BLaER1 treated with 17β-estradiol and CSF1 and Interleukin-3, amounts not matched to agents 10 nM and 100 nM (cell line): ENCODE results near the gene ANKRD52.
"Not testable (repeated sequence)": the region's sequence is repeated elsewhere in the genome, so short reads cannot be mapped to it uniquely, and the experiment has no call there.

ENCODE experiments used
- H3K27ac ChIP-seq, 11 experiments: shearing (Covaris generic); formaldehyde crosslinking; 2 replicates each; pipeline ENCODE4 v1.8.1; 2022
- H3K27me3 ChIP-seq, 11 experiments: shearing (Covaris generic); formaldehyde crosslinking; 2 replicates each; pipeline ENCODE4 v1.8.1; 2022
- H3K36me3 ChIP-seq, 11 experiments: shearing (Covaris generic); formaldehyde crosslinking; 2 replicates each; pipeline ENCODE4 v1.8.1; 2022
- H3K4me1 ChIP-seq, 10 experiments: shearing (Covaris generic); formaldehyde crosslinking; 2 replicates each; pipeline ENCODE4 v1.8.1; 2022
- H3K4me2 ChIP-seq, 11 experiments: shearing (Covaris generic); formaldehyde crosslinking; 2 replicates each; pipeline ENCODE4 v1.8.1; 2022
- H3K4me3 ChIP-seq, 10 experiments: shearing (Covaris generic); formaldehyde crosslinking; 2 replicates each; pipeline ENCODE4 v1.8.1; 2022
- H3K9ac ChIP-seq, 11 experiments: shearing (Covaris generic); formaldehyde crosslinking; 2 replicates each; pipeline ENCODE4 v1.8.1; 2022
- H3K9me3 ChIP-seq, 11 experiments: shearing (Covaris generic); formaldehyde crosslinking; replicated peaks in 1 of 11; 2 replicates each; pipeline ENCODE4 v1.8.1; 2022
- H4K20me1 ChIP-seq, 11 experiments: shearing (Covaris generic); formaldehyde crosslinking; 2 replicates each; pipeline ENCODE4 v1.8.1; 2022
- Cebpa-rat ChIP-seq, 11 experiments: shearing (Covaris generic); IDR thresholded peaks; 2 replicates each; pipeline ENCODE4 v1.8.1; 2022

ANKRD52 gene

GRCh38 chr12:56198836-56199235 is 59.3 kb downstream of the ANKRD52 start:
- H3K4me1 ChIP-seq = no peaks in the 10 kb centered on the region
- no peaks in the 10 kb centered on the region for H3K27me3 ChIP-seq
- no peak for TF ChIP-seq Cebpa-rat (IDR thresholded peaks at IDR 0.05)
- no peak overlapping the region for H3K27ac ChIP-seq
- H3K9me3 ChIP-seq = no peaks in the 10 kb centered on the region
- no peak overlapping the region for H3K4me3 ChIP-seq
- no peak overlapping the region for H3K9ac ChIP-seq
- no peak overlapping the region for H3K4me2 ChIP-seq
- H4K20me1 ChIP-seq = no peaks in the 10 kb centered on the region
- peaks cover 0 to 1% (median 0%) of the 10 kb centered on the region in 11 experiments; a peak in 5 of 22 replicates for H3K36me3 ChIP-seq

GRCh38 chr12:56197921-56198635 is 60.1 kb downstream of the ANKRD52 start:
- no peak for TF ChIP-seq Cebpa-rat (IDR thresholded peaks at IDR 0.05)
- H3K9ac ChIP-seq = no peak overlapping the region
- H3K27ac ChIP-seq = no peak overlapping the region
- no peaks in the 10 kb centered on the region for H3K27me3 ChIP-seq
- H4K20me1 ChIP-seq = no peaks in the 10 kb centered on the region
- no peaks in the 10 kb centered on the region for H3K9me3 ChIP-seq
- no peaks in the 10 kb centered on the region; a peak in 1 of 22 replicates for H3K36me3 ChIP-seq
- no peak overlapping the region for H3K4me3 ChIP-seq
- no peaks in the 10 kb centered on the region for H3K4me1 ChIP-seq
- H3K4me2 ChIP-seq = no peak overlapping the region

DNA sequence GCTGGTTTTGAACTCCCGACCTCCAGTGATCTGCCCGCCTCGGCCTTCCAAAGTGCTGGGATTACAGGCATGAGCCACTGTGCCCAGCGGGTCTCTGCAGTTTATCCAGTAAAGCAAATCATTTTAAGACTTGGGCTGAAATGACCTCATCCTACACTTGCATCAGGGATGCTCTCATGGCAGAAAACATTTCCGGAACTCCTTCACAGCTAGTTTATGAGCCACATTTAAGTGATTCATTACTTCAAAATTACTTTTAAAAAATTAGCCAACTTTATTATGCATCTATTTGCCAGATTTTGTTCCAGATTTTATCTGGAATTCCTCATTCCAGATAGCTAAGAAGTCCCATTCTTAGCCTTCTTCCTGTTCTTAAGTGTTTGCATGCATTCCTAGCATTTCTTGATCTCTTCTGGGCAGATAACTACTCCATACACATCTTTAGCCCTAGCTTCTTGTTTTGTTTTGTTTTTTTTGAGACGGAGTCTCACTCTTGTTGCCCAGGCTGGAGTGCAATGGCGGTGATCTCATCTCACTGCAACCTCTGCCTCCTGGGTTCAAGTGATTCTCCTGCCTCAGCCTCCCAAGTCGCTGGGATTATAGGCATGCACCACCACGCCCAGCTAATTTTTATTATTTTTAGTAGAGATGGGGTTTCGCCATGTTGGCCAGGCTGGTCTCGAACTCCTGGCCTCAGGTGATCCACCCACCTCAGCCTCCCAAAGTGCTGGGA is 61.2 kb downstream of the ANKRD52 start:
- H4K20me1 ChIP-seq, H3K4me1 ChIP-seq, H3K27ac ChIP-seq, H3K9me3 ChIP-seq, H3K4me3 ChIP-seq, H3K4me2 ChIP-seq, H3K36me3 ChIP-seq, H3K9ac ChIP-seq, H3K27me3 ChIP-seq: not testable (repeated sequence)

- H3K27ac ChIP-seq = peak overlapping the region in 3 of 11 experiments; percentile 5 to 18 (median 15); a peak in 1 of 22 replicates
- TF ChIP-seq Cebpa-rat (IDR thresholded peaks at IDR 0.05) = no peak
- H3K4me2 ChIP-seq = no peak overlapping the region
Observed at GRCh38 chr12:56193025-56193578, 65.1 kb downstream of the ANKRD52 start.

GRCh38 chr12:56192582-56192981 is 65.6 kb downstream of the ANKRD52 start:
- Histone ChIP-seq H3K27me3 (no peaks in the 10 kb centered on the region), H3K9ac (no peak overlapping the region), H4K20me1 (peaks cover 3 to 12% (median 6%) of the 10 kb centered on the region in 11 experiments; a peak in 12 of 22 replicates), H3K4me1 (peaks cover 13 to 25% (median 16%) of the 10 kb centered on the region in 10 experiments), H3K4me3 (no peak overlapping the region), H3K27ac (no peak overlapping the region), H3K36me3 (peaks cover 0 to under 1% (median 0%) of the 10 kb centered on the region in 11 experiments; a peak in 1 of 22 replicates), H3K4me2 (no peak overlapping the region), H3K9me3 (no peaks in the 10 kb centered on the region)
- no peak for TF ChIP-seq Cebpa-rat (IDR thresholded peaks at IDR 0.05)

More at GRCh38 chr12:56193025-56193578, 65.1 kb downstream of the ANKRD52 start:
- Histone ChIP-seq H3K4me3 (no peak overlapping the region), H3K9ac (no peak overlapping the region), H3K9me3 (no peaks in the 10 kb centered on the region), H3K4me1 (peaks cover 8 to 20% (median 10%) of the 10 kb centered on the region in 10 experiments; a peak in 19 of 20 replicates), H4K20me1 (peaks cover 0 to 7% (median 1%) of the 10 kb centered on the region in 11 experiments; a peak in 8 of 22 replicates), H3K36me3 (no peaks in the 10 kb centered on the region), H3K27me3 (no peaks in the 10 kb centered on the region)

DNA sequence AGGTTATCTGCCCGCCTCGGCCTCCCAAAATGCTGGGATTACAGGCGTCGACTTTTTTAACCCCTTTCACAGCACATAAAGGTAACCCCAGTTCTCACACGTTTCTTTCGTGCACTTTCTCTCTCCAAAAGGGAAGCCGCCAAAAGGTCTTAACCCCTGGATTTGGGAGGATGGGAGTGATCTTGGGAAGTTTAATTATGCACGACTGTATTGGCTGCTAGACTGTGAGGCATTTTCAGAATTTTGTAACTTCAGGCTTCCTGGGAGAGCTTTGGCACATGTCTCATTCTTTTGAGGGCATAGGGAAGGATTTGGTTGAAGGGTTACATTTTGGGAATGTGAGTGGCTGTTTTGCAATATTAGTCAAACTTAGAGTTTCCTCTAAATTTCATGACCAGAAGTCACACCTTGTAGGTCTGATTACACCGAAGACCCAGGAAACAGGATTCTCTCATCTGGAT is 67.5 kb downstream of the ANKRD52 start:
- Histone ChIP-seq H3K27ac (peak overlapping the region in 9 of 11 experiments; percentile 69 to 90 (median 87); a peak in 17 of 22 replicates), H4K20me1 (peaks cover 7 to 30% (median 14%) of the 10 kb centered on the region in 11 experiments; a peak in 14 of 22 replicates), H3K4me3 (peak overlapping the region; percentile 84 to 95 (median 92)), H3K27me3 (no peaks in the 10 kb centered on the region), H3K9me3 (no peaks in the 10 kb centered on the region), H3K9ac (peak overlapping the region; percentile 85 to 95 (median 91); a peak in 21 of 22 replicates), H3K4me2 (peak overlapping the region; percentile 78 to 94 (median 86)), H3K36me3 (peaks cover 10 to 19% (median 17%) of the 10 kb centered on the region in 11 experiments), H3K4me1 (peaks cover 24 to 34% (median 27%) of the 10 kb centered on the region in 10 experiments)
- no peak for TF ChIP-seq Cebpa-rat (IDR thresholded peaks at IDR 0.05)

DNA sequence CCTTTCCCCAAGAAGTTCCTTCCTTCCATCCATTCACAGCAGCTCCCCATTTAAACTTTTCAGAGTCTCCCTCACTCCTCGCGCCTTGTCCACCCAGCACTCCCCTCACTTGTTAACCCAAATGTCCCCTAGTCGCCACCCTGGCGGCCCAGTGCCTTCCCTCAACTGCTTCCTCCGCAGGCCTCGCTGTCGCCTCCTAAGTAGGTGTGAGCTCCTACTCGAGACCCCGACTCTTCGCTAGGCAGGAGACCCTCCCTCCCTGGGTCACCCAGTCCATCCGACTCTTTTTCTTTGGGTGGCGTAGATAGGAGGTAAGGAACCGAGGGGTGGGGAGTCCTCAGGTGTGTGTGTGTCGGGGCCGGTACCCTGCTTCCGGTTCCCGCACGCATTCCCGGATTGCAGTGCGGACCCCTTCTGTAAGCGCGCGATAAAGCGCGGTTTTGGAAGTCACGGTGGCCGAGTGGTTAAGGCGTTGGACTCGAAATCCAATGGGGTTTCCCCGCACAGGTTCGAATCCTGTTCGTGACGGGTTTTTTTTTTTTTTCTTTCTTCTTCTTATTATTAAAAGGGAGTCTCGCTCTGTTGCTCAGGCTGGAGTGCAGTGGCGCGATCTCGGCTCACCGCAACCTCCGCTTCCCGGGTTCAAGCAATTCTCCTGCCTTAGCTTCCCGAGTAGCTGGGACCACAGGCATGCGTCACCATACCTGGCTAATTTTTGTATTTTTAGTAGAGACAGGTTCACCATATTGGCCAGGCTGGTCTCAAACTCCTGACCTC is 68.1 kb downstream of the ANKRD52 start:
- Histone ChIP-seq H3K4me1 (peaks cover 24 to 34% (median 27%) of the 10 kb centered on the region in 10 experiments), H3K4me2 (peak overlapping the region; percentile 78 to 94 (median 86)), H3K27ac (peak overlapping the region; percentile 69 to 92 (median 87)), H3K9ac (peak overlapping the region; percentile 85 to 95 (median 91)), H3K9me3 (no peaks in the 10 kb centered on the region), H3K27me3 (no peaks in the 10 kb centered on the region), H4K20me1 (peaks cover 7 to 36% (median 15%) of the 10 kb centered on the region in 11 experiments; a peak in 15 of 22 replicates), H3K4me3 (peak overlapping the region; percentile 84 to 95 (median 92)), H3K36me3 (peaks cover 16 to 25% (median 23%) of the 10 kb centered on the region in 11 experiments)
- no peak for TF ChIP-seq Cebpa-rat (IDR thresholded peaks at IDR 0.05)

GRCh38 chr12:56189099-56189917 is 68.9 kb downstream of the ANKRD52 start, which contains the start of gene SMARCC2:
TSS of gene SMARCC2 (minus strand) at chr12:56189483. CDS start at chr12:56189461, 22 bp downstream.
- H4K20me1 ChIP-seq = peaks cover 7 to 40% (median 15%) of the 10 kb centered on the region in 11 experiments; a peak in 15 of 22 replicates
- H3K9ac ChIP-seq = peak within 1 kb of the TSS; percentile 85 to 95 (median 91)
- H3K9me3 ChIP-seq = no peaks in the 10 kb centered on the region
- peaks cover 24 to 34% (median 27%) of the 10 kb centered on the region in 10 experiments for H3K4me1 ChIP-seq
- H3K4me2 ChIP-seq = peak within 1 kb of the TSS; percentile 87 to 98 (median 94)
- peaks cover 24 to 33% (median 31%) of the 10 kb centered on the region in 11 experiments for H3K36me3 ChIP-seq
- H3K4me3 ChIP-seq = peak within 1 kb of the TSS; percentile 84 to 95 (median 92)
- peak within 1 kb of the TSS; percentile 69 to 92 (median 87) for H3K27ac ChIP-seq
- H3K27me3 ChIP-seq = no peaks in the 10 kb centered on the region
- no peak for TF ChIP-seq Cebpa-rat (IDR thresholded peaks at IDR 0.05)
